Measurements from ENCODE around the gene SORBS1. TPM values are rescaled to one million over a fixed set of nuclear protein-coding genes. Genes with fewer than 3 reads are reported as not detected.
A peak's percentile ranks its signal among the peaks of the same experiment; 100 is the strongest.

The SORBS1 gene
- total RNA-seq, 2 donors from 2014 or later, result 56.8 to 79.1 TPM

DNA sequence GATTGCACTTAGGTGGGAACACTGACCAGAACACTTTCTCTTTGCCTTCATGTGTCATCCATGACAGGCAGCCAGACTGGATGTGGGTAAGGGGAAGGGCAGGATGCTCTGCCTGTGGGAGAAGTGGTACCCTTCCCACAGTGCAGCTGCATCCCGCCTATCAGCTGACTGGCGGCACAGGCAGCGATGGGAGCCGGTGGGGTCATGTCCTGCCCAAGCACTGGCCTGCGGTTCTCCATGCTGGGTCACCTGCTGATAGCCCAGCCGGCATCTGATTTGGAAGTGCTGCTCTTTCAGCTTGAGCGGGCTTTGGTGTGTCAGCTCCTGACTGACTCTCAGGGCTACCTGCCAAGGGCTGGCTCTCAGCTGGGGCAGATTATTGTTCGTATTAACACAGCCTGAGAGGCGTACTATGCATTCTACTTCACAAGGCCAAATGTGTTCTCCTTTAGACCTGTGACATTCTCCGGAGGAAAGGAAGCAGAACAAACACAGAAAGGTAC, 165.2 kb downstream of the SORBS1 start:
- Histone ChIP-seq H3K27ac (no peak overlapping the region), H3K9me3 (no peaks in the 10 kb centered on the region), H3K4me3 (no peak overlapping the region), H3K27me3 (no peaks in the 10 kb centered on the region), H3K4me1 (no peaks in the 10 kb centered on the region), H3K36me3 (replicated peaks in 1 of 2; ENCODE audit: insufficient read depth in 1 of 2, low read depth in 2 of 2) (peaks cover 0 to 3% of the 10 kb centered on the region in 2 donors)
- WGBS, 2 donors, result 73 to 77% methylated on average over 2 to 10 of the region's 10 CpGs
- DNase-seq (peak in 3 of 4 donors; percentile 37 to 60 (median 60)), ATAC-seq (no peak)
- intact Hi-C loops (cut with DNase I), result no loop called here
- TF ChIP-seq POLR2A (IDR thresholded peaks at IDR 0.05), result no peak
- TF ChIP-seq, protein P1, sequence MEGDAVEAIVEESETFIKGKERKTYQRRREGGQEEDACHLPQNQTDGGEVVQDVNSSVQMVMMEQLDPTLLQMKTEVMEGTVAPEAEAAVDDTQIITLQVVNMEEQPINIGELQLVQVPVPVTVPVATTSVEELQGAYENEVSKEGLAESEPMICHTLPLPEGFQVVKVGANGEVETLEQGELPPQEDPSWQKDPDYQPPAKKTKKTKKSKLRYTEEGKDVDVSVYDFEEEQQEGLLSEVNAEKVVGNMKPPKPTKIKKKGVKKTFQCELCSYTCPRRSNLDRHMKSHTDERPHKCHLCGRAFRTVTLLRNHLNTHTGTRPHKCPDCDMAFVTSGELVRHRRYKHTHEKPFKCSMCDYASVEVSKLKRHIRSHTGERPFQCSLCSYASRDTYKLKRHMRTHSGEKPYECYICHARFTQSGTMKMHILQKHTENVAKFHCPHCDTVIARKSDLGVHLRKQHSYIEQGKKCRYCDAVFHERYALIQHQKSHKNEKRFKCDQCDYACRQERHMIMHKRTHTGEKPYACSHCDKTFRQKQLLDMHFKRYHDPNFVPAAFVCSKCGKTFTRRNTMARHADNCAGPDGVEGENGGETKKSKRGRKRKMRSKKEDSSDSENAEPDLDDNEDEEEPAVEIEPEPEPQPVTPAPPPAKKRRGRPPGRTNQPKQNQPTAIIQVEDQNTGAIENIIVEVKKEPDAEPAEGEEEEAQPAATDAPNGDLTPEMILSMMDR (IDR thresholded peaks at IDR 0.05), result no peak

DNA sequence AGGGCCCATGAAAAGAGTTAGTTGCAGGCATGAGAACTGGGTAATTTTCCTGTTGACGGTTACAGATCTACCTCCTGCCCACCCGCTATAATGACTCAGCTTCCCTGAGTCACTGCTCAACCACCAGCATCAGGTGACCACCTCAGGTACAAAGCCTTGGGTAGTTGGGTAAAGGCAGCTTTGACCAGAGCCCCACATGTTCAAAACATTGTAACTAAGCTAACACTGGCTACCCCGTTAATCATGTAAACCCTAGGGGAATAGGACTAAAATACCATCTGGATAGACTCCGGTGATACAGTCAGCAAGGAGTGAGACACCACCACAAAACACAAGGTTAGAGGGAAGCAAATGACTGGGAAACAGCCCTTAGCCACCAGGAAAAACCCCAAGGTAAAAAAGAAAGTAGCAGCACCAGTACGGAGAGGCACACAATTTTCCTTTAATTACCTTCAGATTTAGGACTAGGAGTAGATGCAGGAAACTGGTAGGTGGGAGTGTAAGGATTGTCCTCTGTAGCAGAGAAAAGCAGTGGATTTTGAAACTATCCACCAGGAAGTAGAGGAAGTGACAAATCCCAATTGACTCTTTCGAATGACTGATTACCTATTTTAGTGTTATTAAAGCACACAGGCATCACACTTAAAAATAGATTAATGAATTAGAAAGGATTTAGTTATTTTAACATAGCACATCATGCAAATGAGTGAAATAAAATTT, 166.8 kb downstream of the SORBS1 start:
- H3K27ac ChIP-seq, result no peak overlapping the region

DNA sequence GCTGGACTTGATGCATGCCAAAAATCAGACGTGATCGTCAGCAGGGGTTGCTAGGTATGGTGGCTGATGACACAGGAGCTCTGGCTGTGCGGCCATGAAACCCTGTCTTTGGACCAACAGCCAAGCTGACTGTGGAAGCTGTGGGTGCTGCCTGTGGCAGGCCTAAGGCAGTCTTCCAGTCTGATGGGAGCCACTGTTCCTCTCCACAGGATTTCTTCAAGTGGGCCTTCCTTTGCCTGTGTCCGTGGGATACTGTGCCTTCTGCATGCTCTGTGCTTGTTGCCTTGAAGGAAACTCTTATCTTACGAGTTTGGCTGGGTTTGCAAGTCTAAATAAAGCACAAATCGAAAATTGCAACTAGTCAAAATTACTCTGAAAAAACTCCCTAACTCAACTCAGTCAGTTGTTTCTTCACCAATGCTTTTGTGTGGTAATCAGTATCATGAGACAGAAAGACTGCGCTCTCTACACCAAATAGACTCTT, 168.4 kb downstream of the SORBS1 start:
- Histone ChIP-seq H3K4me1 (peaks cover 19% of the 10 kb centered on the region), H3K9me3 (no peaks in the 10 kb centered on the region), H3K4me3 (no peak overlapping the region), H3K27ac (no peak overlapping the region), H3K36me3 (replicated peaks in 1 of 2; ENCODE audit: insufficient read depth in 1 of 2, low read depth in 2 of 2) (no peaks in the 10 kb centered on the region), H3K27me3 (no peaks in the 10 kb centered on the region)
- no peak for DNase-seq
- intact Hi-C loops (cut with DNase I), result no loop called here
- WGBS, 2 donors, result 42 to 53% methylated on average over 7 of the region's 7 CpGs
- ATAC-seq, result no peak
- TF ChIP-seq POLR2A (IDR thresholded peaks at IDR 0.05), result no peak
- TF ChIP-seq, protein P1 (IDR thresholded peaks at IDR 0.05), result no peak

More for the DNA sequence above, 166.8 kb downstream of the SORBS1 start:
- ATAC-seq, result no peak
- intact Hi-C loops (cut with DNase I), result no loop called here
- no peak for TF ChIP-seq POLR2A (IDR thresholded peaks at IDR 0.05)
- TF ChIP-seq, protein P1 (IDR thresholded peaks at IDR 0.05), result no peak
- Histone ChIP-seq H3K9me3 (no peaks in the 10 kb centered on the region), H3K4me3 (no peak overlapping the region), H3K4me1 (peaks cover 3% of the 10 kb centered on the region), H3K27me3 (no peaks in the 10 kb centered on the region), H3K36me3 (replicated peaks in 1 of 2; ENCODE audit: insufficient read depth in 1 of 2, low read depth in 2 of 2) (peaks cover 0 to 3% of the 10 kb centered on the region in 2 donors)
- no peak for DNase-seq
- WGBS, 2 donors, result 83 to 89% methylated on average over 6 of the region's 6 CpGs

DNA sequence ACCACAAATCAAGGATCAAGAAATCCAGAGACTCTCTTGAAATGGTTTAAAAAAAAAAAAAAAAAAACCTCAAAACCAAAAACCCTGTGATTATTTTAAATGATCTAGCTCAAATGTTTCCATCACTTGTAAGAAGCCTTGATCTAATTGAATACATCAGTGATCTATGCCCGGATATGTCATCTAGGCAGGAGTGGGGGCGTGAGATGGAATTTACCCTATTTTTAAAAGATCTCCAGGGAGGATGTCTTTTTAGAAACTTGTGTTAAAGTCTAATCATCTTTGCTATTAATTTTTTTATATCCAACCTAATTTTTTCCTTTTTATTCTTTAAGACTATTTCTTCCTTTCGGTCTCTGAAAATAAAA, 169.0 kb downstream of the SORBS1 start:
- Histone ChIP-seq H3K4me1 (peaks cover 19% of the 10 kb centered on the region), H3K27me3 (no peaks in the 10 kb centered on the region), H3K4me3 (no peak overlapping the region), H3K27ac (no peak overlapping the region), H3K36me3 (replicated peaks in 1 of 2; ENCODE audit: insufficient read depth in 1 of 2, low read depth in 2 of 2) (no peaks in the 10 kb centered on the region), H3K9me3 (no peaks in the 10 kb centered on the region)
- no peak for DNase-seq
- TF ChIP-seq, protein P1 (IDR thresholded peaks at IDR 0.05), result no peak
- TF ChIP-seq POLR2A (IDR thresholded peaks at IDR 0.05), result no peak
- WGBS, 2 donors, result 86 to 87% methylated on average over 3 of the region's 3 CpGs
- no peak for ATAC-seq
- intact Hi-C loops (cut with DNase I), result no loop called here

Measured in body of pancreas (tissue), 4 donors.